Measurements from ENCODE around the gene LRRC1. TPM values are rescaled to one million over a fixed set of nuclear protein-coding genes. Genes with fewer than 3 reads are reported as not detected.

The LRRC1 gene
- polyA plus RNA-seq, 4 donors = 21.8 to 41.2 (median 35.4) TPM

DNA sequence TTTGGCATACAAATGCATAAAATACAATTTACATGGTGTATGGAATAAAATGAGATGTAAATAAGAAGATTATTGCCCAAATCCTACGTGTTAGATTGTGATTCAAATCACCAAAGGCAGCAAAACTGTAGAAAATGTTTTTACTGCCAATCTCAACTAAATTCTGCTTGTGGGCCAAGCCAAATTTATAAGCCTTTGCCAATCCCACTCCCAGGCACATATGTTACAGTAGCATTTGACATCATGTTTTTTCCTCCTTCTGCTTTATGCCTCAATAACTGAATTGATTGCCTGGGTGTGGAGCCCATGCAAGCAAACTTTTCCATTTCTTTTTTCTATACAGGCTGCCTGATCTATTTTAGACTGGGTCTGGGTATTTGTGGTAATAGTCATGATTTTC is 36.3 kb upstream of the LRRC1 start:
- DNase-seq (no peak), FAIRE-seq (no peak)
- H3K27me3 ChIP-seq (ENCODE audit: control insufficient read depth in 3 of 3, insufficient read depth in 3 of 3, low read length in 3 of 3) = peaks cover 0 to 3% (median 0%) of the 10 kb centered on the region in 3 donors
- WGBS, 3 donors = 76 to 79% (median 78%) methylated on average over 1 of the region's 1 CpG
- no peaks in the 10 kb centered on the region for H3K4me1 ChIP-seq (ENCODE audit: control insufficient read depth in 3 of 3, insufficient read depth in 2 of 3, low read depth in 1 of 3, low read length in 2 of 3)
- no peaks in the 10 kb centered on the region for H3K36me3 ChIP-seq (ENCODE audit: control insufficient read depth in 3 of 3, insufficient read depth in 2 of 3, low read depth in 1 of 3, low read length in 3 of 3)
- H3K9me3 ChIP-seq (ENCODE audit: control insufficient read depth in 2 of 2, insufficient read depth in 1 of 2, low read depth in 1 of 2, low read length in 1 of 2) = no peaks in the 10 kb centered on the region
- H3K4me3 ChIP-seq (ENCODE audit: low read depth in 1 of 3, low read length in 3 of 3) = no peak overlapping the region
- no peak overlapping the region for H3K27ac ChIP-seq (ENCODE audit: low read depth in 1 of 3, low read length in 2 of 3)

DNA sequence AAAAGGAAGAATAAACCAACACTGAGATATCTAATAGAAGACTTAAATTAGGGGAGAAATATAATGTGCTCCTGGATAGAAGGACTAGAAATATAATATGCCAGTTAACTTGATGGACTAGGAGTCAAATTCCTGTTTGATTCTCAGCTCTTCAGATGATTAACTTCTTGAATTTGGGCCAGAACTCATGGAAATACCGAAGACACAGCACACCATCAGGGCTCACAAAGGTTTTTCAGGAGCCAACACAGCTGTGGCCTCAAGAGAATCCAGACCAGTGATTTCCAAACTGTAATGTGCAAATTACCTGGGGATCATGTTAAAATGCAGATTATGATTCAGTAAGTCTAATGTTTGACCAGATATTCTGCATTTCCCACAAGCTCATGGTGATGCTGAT is 33.8 kb upstream of the LRRC1 start:
- Histone ChIP-seq H3K4me3 (ENCODE audit: low read depth in 1 of 3, low read length in 3 of 3) (no peak overlapping the region), H3K27me3 (ENCODE audit: control insufficient read depth in 3 of 3, insufficient read depth in 3 of 3, low read length in 3 of 3) (peaks cover 0 to 3% (median 0%) of the 10 kb centered on the region in 3 donors), H3K4me1 (ENCODE audit: control insufficient read depth in 3 of 3, insufficient read depth in 2 of 3, low read depth in 1 of 3, low read length in 2 of 3) (no peaks in the 10 kb centered on the region), H3K27ac (ENCODE audit: low read depth in 1 of 3, low read length in 2 of 3) (no peak overlapping the region), H3K9me3 (ENCODE audit: control insufficient read depth in 2 of 2, insufficient read depth in 1 of 2, low read depth in 1 of 2, low read length in 1 of 2) (no peaks in the 10 kb centered on the region), H3K36me3 (ENCODE audit: control insufficient read depth in 3 of 3, insufficient read depth in 2 of 3, low read depth in 1 of 3, low read length in 3 of 3) (no peaks in the 10 kb centered on the region)
- whole genome bisulfite sequencing, 3 donors = 59 to 69% (median 62%) methylated on average over 1 of the region's 1 CpG
- DNase-seq (no peak), FAIRE-seq (no peak)

DNA sequence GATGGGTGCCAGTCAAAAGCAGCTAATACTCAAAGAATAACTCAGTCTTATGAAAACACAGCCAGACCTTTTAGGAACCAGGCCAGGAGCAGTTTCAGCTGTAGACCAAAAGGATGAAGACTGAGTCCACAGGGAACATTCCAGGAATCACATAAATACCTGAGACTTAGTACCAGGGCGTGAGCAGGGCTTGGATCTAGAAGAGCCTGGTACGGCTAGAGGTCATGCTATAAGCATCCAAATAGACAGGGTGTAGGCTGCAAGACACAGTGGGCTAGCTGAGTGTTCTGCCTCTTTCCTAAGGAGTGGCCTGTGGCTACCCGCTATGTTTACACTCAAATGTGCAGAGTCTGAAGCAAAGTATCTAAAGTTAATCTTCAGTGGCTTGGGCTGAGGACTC is 29.5 kb upstream of the LRRC1 start:
- WGBS, 3 donors = 90 to 93% (median 92%) methylated on average over 3 of the region's 3 CpGs
- H3K27ac ChIP-seq (ENCODE audit: low read depth in 1 of 3, low read length in 2 of 3) = no peak overlapping the region
- no peaks in the 10 kb centered on the region for H3K9me3 ChIP-seq (ENCODE audit: control insufficient read depth in 2 of 2, insufficient read depth in 1 of 2, low read depth in 1 of 2, low read length in 1 of 2)
- peaks cover 0 to 7% (median 0%) of the 10 kb centered on the region in 3 donors for H3K4me1 ChIP-seq (ENCODE audit: control insufficient read depth in 3 of 3, insufficient read depth in 2 of 3, low read depth in 1 of 3, low read length in 2 of 3)
- H3K4me3 ChIP-seq (ENCODE audit: low read depth in 1 of 3, low read length in 3 of 3) = no peak overlapping the region
- DNase-seq (no peak), FAIRE-seq (no peak)
- no peaks in the 10 kb centered on the region for H3K36me3 ChIP-seq (ENCODE audit: control insufficient read depth in 3 of 3, insufficient read depth in 2 of 3, low read depth in 1 of 3, low read length in 3 of 3)
- H3K27me3 ChIP-seq (ENCODE audit: control insufficient read depth in 3 of 3, insufficient read depth in 3 of 3, low read length in 3 of 3) = peaks cover 0 to 3% (median 0%) of the 10 kb centered on the region in 3 donors

DNA sequence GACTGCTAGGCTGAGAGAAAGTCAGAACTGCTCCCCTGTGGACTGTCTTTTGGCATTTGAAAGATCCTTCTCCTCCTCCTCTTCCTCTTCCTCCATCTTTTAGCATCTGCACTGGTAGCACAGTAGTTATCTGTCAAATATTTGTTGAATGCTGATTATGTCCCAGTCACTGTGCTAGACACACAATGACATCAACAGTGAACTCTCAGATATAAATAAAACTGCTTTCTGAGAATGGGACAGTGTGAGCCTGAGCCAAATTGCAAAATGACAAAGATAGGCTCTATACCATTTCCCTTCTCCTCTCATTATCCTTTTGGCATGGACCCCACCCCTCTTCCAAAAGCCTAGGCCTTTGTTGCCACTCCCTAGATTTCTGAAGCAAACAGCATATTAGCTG is 27.9 kb upstream of the LRRC1 start:
- Histone ChIP-seq H3K27ac (ENCODE audit: low read depth in 1 of 3, low read length in 2 of 3) (no peak overlapping the region), H3K9me3 (ENCODE audit: control insufficient read depth in 2 of 2, insufficient read depth in 1 of 2, low read depth in 1 of 2, low read length in 1 of 2) (no peaks in the 10 kb centered on the region), H3K36me3 (ENCODE audit: control insufficient read depth in 3 of 3, insufficient read depth in 2 of 3, low read depth in 1 of 3, low read length in 3 of 3) (no peaks in the 10 kb centered on the region), H3K27me3 (ENCODE audit: control insufficient read depth in 3 of 3, insufficient read depth in 3 of 3, low read length in 3 of 3) (peaks cover 0 to 3% (median 0%) of the 10 kb centered on the region in 3 donors), H3K4me3 (ENCODE audit: low read depth in 1 of 3, low read length in 3 of 3) (no peak overlapping the region), H3K4me1 (ENCODE audit: control insufficient read depth in 3 of 3, insufficient read depth in 2 of 3, low read depth in 1 of 3, low read length in 2 of 3) (peaks cover 0 to 19% (median 0%) of the 10 kb centered on the region in 3 donors)
- no peak for DNase-seq
- no peak for FAIRE-seq

DNA sequence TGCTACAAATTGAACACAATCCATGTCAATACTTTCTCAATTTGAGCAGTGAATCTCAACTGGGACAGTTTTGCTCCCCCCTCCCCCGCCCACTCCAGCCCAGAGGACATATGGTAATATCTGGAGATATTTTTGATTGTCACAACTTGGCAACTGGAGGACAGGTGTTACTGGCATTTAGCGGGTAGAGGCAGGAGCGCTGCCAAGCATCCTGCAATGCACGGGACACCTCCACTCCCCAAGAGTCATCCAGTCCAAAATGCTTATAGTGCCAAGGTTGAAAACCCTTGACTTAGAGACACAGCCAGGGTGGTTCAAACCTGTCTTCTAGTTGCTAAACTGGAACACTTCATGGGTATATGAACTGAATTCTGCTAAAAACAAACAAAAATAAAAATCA is 26.9 kb upstream of the LRRC1 start:
- H3K36me3 ChIP-seq (ENCODE audit: control insufficient read depth in 3 of 3, insufficient read depth in 2 of 3, low read depth in 1 of 3, low read length in 3 of 3) = peaks cover 0 to 2% (median 0%) of the 10 kb centered on the region in 3 donors
- no peaks in the 10 kb centered on the region for H3K27me3 ChIP-seq (ENCODE audit: control insufficient read depth in 3 of 3, insufficient read depth in 3 of 3, low read length in 3 of 3)
- WGBS, 3 donors = 70 to 74% (median 73%) methylated on average over 4 of the region's 4 CpGs
- H3K9me3 ChIP-seq (ENCODE audit: control insufficient read depth in 2 of 2, insufficient read depth in 1 of 2, low read depth in 1 of 2, low read length in 1 of 2) = no peaks in the 10 kb centered on the region
- H3K4me1 ChIP-seq (ENCODE audit: control insufficient read depth in 3 of 3, insufficient read depth in 2 of 3, low read depth in 1 of 3, low read length in 2 of 3) = peaks cover 0 to 19% (median 0%) of the 10 kb centered on the region in 3 donors
- no peak overlapping the region for H3K4me3 ChIP-seq (ENCODE audit: low read depth in 1 of 3, low read length in 3 of 3)
- FAIRE-seq = no peak
- DNase-seq = no peak
- no peak overlapping the region for H3K27ac ChIP-seq (ENCODE audit: low read depth in 1 of 3, low read length in 2 of 3)

DNA sequence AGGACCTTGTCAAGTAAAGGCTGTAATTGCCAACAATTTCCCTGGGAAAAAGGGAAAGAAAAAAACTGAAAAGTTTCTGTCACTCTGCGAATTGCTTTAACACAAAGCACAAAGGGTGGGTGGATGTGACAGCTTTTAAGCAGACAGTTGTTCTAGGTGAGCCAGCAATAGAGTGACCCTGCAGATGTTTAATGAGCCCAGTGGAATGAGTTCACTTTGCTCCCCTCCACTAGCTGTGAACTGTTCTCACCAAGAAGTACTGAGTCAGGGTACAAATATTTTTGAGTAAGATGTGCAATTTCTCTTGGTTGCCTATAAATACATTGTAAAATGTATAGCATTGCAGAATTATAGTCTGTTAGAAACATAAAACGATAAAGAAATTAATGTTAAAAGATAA is 26.2 kb upstream of the LRRC1 start:
- H3K4me1 ChIP-seq (ENCODE audit: control insufficient read depth in 3 of 3, insufficient read depth in 2 of 3, low read depth in 1 of 3, low read length in 2 of 3) = peaks cover 0 to 23% (median 0%) of the 10 kb centered on the region in 3 donors
- FAIRE-seq (no peak), DNase-seq (no peak)
- H3K27me3 ChIP-seq (ENCODE audit: control insufficient read depth in 3 of 3, insufficient read depth in 3 of 3, low read length in 3 of 3) = no peaks in the 10 kb centered on the region
- no peak overlapping the region for H3K27ac ChIP-seq (ENCODE audit: low read depth in 1 of 3, low read length in 2 of 3)
- no peak overlapping the region for H3K4me3 ChIP-seq (ENCODE audit: low read depth in 1 of 3, low read length in 3 of 3)
- peaks cover 0 to 2% (median 0%) of the 10 kb centered on the region in 3 donors for H3K36me3 ChIP-seq (ENCODE audit: control insufficient read depth in 3 of 3, insufficient read depth in 2 of 3, low read depth in 1 of 3, low read length in 3 of 3)
- H3K9me3 ChIP-seq (ENCODE audit: control insufficient read depth in 2 of 2, insufficient read depth in 1 of 2, low read depth in 1 of 2, low read length in 1 of 2) = no peaks in the 10 kb centered on the region
- 82 to 93% (median 91%) methylated on average over 2 of the region's 2 CpGs for WGBS, 3 donors

DNA sequence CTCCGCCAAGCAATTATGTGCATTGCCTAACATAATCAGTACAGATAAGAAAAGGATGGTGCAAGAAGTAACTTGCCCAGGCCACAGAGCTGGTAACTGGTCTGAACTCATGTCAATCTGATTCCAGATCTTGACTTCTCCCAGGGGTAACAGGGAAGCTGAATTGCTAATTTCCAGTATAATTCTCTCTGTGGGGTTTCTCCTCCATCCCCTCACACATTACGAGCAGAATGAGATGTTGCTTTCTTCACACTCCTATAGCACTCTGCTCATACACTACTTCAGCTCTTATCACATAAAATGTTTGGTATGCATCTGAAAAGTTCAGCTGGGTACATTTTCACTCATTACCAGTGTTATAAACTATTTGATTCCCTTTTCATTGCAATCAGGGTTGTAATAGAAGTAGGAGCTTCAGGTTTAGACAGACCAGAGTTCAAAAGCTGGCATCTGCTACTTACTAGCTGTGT is 24.0 kb upstream of the LRRC1 start:
- Histone ChIP-seq H3K36me3 (ENCODE audit: control insufficient read depth in 3 of 3, insufficient read depth in 2 of 3, low read depth in 1 of 3, low read length in 3 of 3) (peaks cover 0 to 2% (median 0%) of the 10 kb centered on the region in 3 donors), H3K4me3 (ENCODE audit: low read depth in 1 of 3, low read length in 3 of 3) (no peak overlapping the region), H3K27ac (ENCODE audit: low read depth in 1 of 3, low read length in 2 of 3) (peak overlapping the region in 1 of 3 donors; percentile 62), H3K4me1 (ENCODE audit: control insufficient read depth in 3 of 3, insufficient read depth in 2 of 3, low read depth in 1 of 3, low read length in 2 of 3) (peaks cover 0 to 23% (median 0%) of the 10 kb centered on the region in 3 donors), H3K9me3 (ENCODE audit: control insufficient read depth in 2 of 2, insufficient read depth in 1 of 2, low read depth in 1 of 2, low read length in 1 of 2) (peaks cover 0 to 4% of the 10 kb centered on the region in 2 donors), H3K27me3 (ENCODE audit: control insufficient read depth in 3 of 3, insufficient read depth in 3 of 3, low read length in 3 of 3) (no peaks in the 10 kb centered on the region)
- 31 to 67% (median 51%) methylated on average over 2 of the region's 2 CpGs for WGBS, 3 donors
- FAIRE-seq (no peak), DNase-seq (peak; percentile 70 to 77)

DNA sequence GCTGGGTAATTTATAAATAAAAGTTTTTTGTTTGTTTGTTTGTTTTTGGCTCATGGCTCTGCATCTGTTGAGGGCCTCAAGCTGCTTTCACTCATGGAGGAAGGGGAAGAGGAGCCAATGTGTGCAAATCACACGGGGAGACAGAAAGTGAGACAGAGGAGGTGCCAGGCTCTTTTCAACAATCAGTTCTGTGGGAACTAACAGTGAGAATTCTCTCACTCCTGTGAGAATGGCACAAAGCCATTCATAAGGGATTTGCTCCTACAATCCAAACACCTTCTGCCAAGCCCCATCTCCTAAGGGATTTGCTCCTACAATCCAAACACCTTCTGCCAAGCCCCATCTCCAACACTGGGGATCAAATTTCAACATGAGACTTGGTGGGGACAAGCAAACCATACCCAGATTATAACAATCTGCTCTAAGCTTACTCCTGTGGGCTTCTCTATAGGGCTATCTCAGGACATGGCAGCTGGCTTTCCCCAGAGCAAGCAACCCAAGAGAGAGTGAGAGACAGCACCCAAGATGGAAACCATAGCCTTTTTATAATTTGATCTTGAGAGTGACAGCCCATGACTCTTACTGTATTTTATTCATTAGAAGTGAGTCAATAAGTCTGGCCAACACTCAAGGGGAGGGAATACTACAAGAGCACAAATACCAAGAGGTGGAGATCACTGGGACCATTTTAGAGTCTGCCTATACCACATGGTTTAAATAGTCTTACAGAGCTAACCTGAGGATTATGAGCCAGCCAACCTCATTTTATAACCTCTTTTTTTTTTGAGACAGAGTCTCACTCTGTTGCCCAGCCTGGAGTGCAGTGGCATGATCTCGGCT is 22.8 kb upstream of the LRRC1 start:
- H3K9me3 ChIP-seq (ENCODE audit: control insufficient read depth in 2 of 2, insufficient read depth in 1 of 2, low read depth in 1 of 2, low read length in 1 of 2) = peaks cover 0 to 4% of the 10 kb centered on the region in 2 donors
- no peaks in the 10 kb centered on the region for H3K27me3 ChIP-seq (ENCODE audit: control insufficient read depth in 3 of 3, insufficient read depth in 3 of 3, low read length in 3 of 3)
- no peak overlapping the region for H3K4me3 ChIP-seq (ENCODE audit: low read depth in 1 of 3, low read length in 3 of 3)
- FAIRE-seq (no peak), DNase-seq (no peak)
- H3K4me1 ChIP-seq (ENCODE audit: control insufficient read depth in 3 of 3, insufficient read depth in 2 of 3, low read depth in 1 of 3, low read length in 2 of 3) = peaks cover 0 to 23% (median 0%) of the 10 kb centered on the region in 3 donors
- H3K36me3 ChIP-seq (ENCODE audit: control insufficient read depth in 3 of 3, insufficient read depth in 2 of 3, low read depth in 1 of 3, low read length in 3 of 3) = peaks cover 0 to 2% (median 0%) of the 10 kb centered on the region in 3 donors
- WGBS, 3 donors = 82 to 92% (median 88%) methylated on average over 2 of the region's 2 CpGs
- no peak overlapping the region for H3K27ac ChIP-seq (ENCODE audit: low read depth in 1 of 3, low read length in 2 of 3)

All from small intestine (tissue), 7 donors.